ENCODE results near the gene NELL1. TPM values are rescaled to one million over a fixed set of nuclear protein-coding genes. Genes with fewer than 3 reads are reported as not detected.

Gene NELL1
- total RNA-seq, 1 experiment from 2014 or later = 0.22 TPM

DNA sequence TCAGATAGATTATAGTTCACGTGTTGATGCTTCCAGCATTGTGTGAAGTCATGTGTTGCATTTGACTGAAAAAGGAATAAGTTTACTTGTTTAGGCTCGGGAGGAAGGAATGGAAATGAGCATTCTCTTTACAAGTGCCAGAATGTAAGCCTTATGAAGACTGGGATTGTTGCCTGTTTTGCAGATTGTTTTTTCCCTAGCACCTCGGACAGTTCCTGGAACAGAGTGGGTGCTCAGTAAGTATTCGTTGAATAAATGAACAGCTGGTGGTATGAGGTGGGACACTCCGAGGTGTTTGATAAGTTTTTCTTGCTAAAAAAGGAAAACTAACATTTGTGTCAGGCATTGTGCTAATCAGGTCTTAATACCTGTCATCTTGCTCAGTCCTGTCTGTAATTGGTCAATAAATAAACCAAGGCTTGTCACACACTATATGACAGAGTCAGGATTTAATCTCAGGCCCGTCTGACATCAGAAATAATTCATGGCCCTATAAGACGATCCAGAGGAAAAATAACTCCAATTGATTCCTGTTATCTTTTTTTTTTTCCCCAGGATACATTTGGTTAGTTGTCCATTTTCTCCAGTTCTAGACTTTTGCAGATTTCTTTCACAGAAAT lies 304.7 kb downstream of the NELL1 start:
- Histone ChIP-seq H4K8ac (replicated peaks; ENCODE audit: insufficient read length, low read depth, low read length) (no peak overlapping the region), H3T11ph (ENCODE audit: low read length) (no peak overlapping the region), H2BK12ac (ENCODE audit: insufficient read length, low read depth, low read length) (no peak overlapping the region), H4K91ac (ENCODE audit: insufficient read length, low read depth, low read length) (no peak overlapping the region), H3K79me1 (ENCODE audit: insufficient read depth, low read depth, low read length, poor library complexity, severe bottlenecking) (no peaks in the 10 kb centered on the region), H3K18ac (ENCODE audit: insufficient read length, low read depth, low read length) (no peak overlapping the region), H3K4ac (ENCODE audit: low read depth, low read length) (no peak overlapping the region), H3K27ac (ENCODE audit: insufficient read length, low read depth, low read length) (no peak overlapping the region), H3K9me3 (ENCODE audit: control insufficient read depth, low read depth, low read length) (no peaks in the 10 kb centered on the region), H3K23me2 (ENCODE audit: insufficient read length, low read depth, low read length, poor library complexity, severe bottlenecking) (no peaks in the 10 kb centered on the region), H3K4me1 (ENCODE audit: insufficient read depth, low read length) (no peaks in the 10 kb centered on the region), H4K20me1 (ENCODE audit: control insufficient read depth, insufficient read depth, insufficient read length) (no peaks in the 10 kb centered on the region), H2BK120ac (ENCODE audit: low read depth, low read length, poor library complexity, severe bottlenecking) (no peak overlapping the region), H3K14ac (ENCODE audit: insufficient read depth, low read length) (no peak overlapping the region), H3K9ac (ENCODE audit: extremely low read depth, insufficient read length, low read length) (no peak overlapping the region), H3K4me2 (ENCODE audit: insufficient read depth, insufficient read length, low read length) (no peak overlapping the region), H3K23ac (ENCODE audit: insufficient read length, low read depth, low read length) (no peak overlapping the region), H3K27me3 (ENCODE audit: insufficient read depth, low read length) (no peaks in the 10 kb centered on the region), H3K79me2 (ENCODE audit: insufficient read depth, low read length) (no peaks in the 10 kb centered on the region), H2BK20ac (ENCODE audit: low read depth, low read length, poor library complexity, severe bottlenecking) (no peak overlapping the region), H2AK5ac (ENCODE audit: insufficient read length, low read length) (no peak overlapping the region), H2AFZ (ENCODE audit: low read length) (no peak overlapping the region), H2BK5ac (ENCODE audit: insufficient read length, low read length) (no peak overlapping the region), H2BK15ac (ENCODE audit: low read depth, low read length) (no peak overlapping the region), H4K5ac (ENCODE audit: insufficient read length, low read depth, low read length) (no peak overlapping the region), H3K56ac (ENCODE audit: insufficient read length, low read depth, low read length) (no peak overlapping the region)
- H3K36me3 Mint-ChIP-seq (ENCODE audit: insufficient read depth in 1 of 3, low read depth in 3 of 3) = no peaks in the 10 kb centered on the region
- H3K27ac Mint-ChIP-seq = no peak overlapping the region
- no peaks in the 10 kb centered on the region for H3K4me1 Mint-ChIP-seq
- H3K4me3 Mint-ChIP-seq = no peak overlapping the region
- TF ChIP-seq, protein P1, sequence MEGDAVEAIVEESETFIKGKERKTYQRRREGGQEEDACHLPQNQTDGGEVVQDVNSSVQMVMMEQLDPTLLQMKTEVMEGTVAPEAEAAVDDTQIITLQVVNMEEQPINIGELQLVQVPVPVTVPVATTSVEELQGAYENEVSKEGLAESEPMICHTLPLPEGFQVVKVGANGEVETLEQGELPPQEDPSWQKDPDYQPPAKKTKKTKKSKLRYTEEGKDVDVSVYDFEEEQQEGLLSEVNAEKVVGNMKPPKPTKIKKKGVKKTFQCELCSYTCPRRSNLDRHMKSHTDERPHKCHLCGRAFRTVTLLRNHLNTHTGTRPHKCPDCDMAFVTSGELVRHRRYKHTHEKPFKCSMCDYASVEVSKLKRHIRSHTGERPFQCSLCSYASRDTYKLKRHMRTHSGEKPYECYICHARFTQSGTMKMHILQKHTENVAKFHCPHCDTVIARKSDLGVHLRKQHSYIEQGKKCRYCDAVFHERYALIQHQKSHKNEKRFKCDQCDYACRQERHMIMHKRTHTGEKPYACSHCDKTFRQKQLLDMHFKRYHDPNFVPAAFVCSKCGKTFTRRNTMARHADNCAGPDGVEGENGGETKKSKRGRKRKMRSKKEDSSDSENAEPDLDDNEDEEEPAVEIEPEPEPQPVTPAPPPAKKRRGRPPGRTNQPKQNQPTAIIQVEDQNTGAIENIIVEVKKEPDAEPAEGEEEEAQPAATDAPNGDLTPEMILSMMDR (conservative IDR thresholded peaks at IDR 0.05) = no peak
- no peaks in the 10 kb centered on the region for H3K27me3 Mint-ChIP-seq (ENCODE audit: low read depth)
- DNase-seq = no peak
- WGBS (ENCODE audit: extremely low coverage, insufficient read length, low lambda C conversion rate) = no CpG with 5 or more reads among the region's 7 CpGs
- H3K9me3 Mint-ChIP-seq = no peaks in the 10 kb centered on the region

Measured in H9 (cell line).